ENCODE results near the gene F10.

F10 gene

GRCh38 chr13:113140677-113141600, 18.3 kb downstream of the F10 start:
- no peak for DNase-seq

- DNase-seq = no peak
Measured at GRCh38 chr13:113141601-113141970, 19.0 kb downstream of the F10 start.

- DNase-seq = no peak
Measured at GRCh38 chr13:113142876-113143275, 20.3 kb downstream of the F10 start.

GRCh38 chr13:113143466-113144254, 21.1 kb downstream of the F10 start:
- DNase-seq = no peak

- DNase-seq = no peak
Measured at GRCh38 chr13:113144255-113144629, 21.6 kb downstream of the F10 start.

GRCh38 chr13:113145496-113145895, 22.9 kb downstream of the F10 start:
- DNase-seq = no peak

- DNase-seq = no peak
Measured at GRCh38 chr13:113145911-113146598, 23.5 kb downstream of the F10 start.

- no peak for DNase-seq
Measured at GRCh38 chr13:113146750-113147149, 24.2 kb downstream of the F10 start.

GRCh38 chr13:113147206-113147605, 24.6 kb downstream of the F10 start:
- no peak for DNase-seq

GRCh38 chr13:113148407-113148806, 25.8 kb downstream of the F10 start:
- DNase-seq = no peak

GRCh38 chr13:113148940-113149503, 26.4 kb downstream of the F10 start:
- DNase-seq = peak in 1 of 5 donors; percentile 6

- peak in 1 of 5 donors; percentile 9 for DNase-seq
Measured at GRCh38 chr13:113149711-113150549, 27.3 kb downstream of the F10 start.

GRCh38 chr13:113150550-113151365, 28.2 kb downstream of the F10 start:
- DNase-seq = peak in 1 of 5 donors; percentile 9

GRCh38 chr13:113151745-113152690, 29.4 kb downstream of the F10 start:
- no peak for DNase-seq

GRCh38 chr13:113152691-113152983, 30.0 kb downstream of the F10 start:
- DNase-seq = no peak

- peak in 1 of 5 donors; percentile 16 for DNase-seq
Measured at GRCh38 chr13:113152984-113153809, 30.6 kb downstream of the F10 start.

- DNase-seq = peak; percentile 51 to 79 (median 65)
Measured at GRCh38 chr13:113153810-113154748, 31.5 kb downstream of the F10 start.

- no peak for DNase-seq
Measured at GRCh38 chr13:113155201-113155600, 32.6 kb downstream of the F10 start.
